ENCODE data around the gene C10orf67.

- TF ChIP-seq CTCF (IDR thresholded peaks at IDR 0.05; ENCODE audit: low read depth, low read length), result no peak
- TF ChIP-seq MAX (IDR thresholded peaks at IDR 0.05; ENCODE audit: low read depth, low read length), result no peak
- no peak for TF ChIP-seq POLR2A (IDR thresholded peaks at IDR 0.05; ENCODE audit: extremely low read depth, insufficient read length)
- no peak for TF ChIP-seq MYC (IDR thresholded peaks at IDR 0.05; ENCODE audit: low read depth, low read length)
Observed at GRCh38 chr10:23337616-23338015, 7.0 kb downstream of the C10orf67 start.

Measured in NB4 (cell line).